ENCODE measurements around the gene IFNK. TPM values are rescaled to one million over a fixed set of nuclear protein-coding genes. Genes with fewer than 3 reads are reported as not detected.

Gene IFNK
- total and polyA plus RNA-seq, 2 donors (not counting 1 experiment from before 2014, with no cell fraction given) = not detected

GRCh38 chr9:27541740-27542139 is 17.6 kb downstream of the IFNK start:
- H3K79me2 ChIP-seq (ENCODE audit: control insufficient read depth, insufficient read depth, low read length) = no peaks in the 10 kb centered on the region
- DNase-seq (ENCODE audit: low read depth in 2 of 2) = no peak
- no peak overlapping the region for H3K4me3 ChIP-seq (replicated peaks in 1 of 4; ENCODE audit: control extremely low read depth in 1 of 4, insufficient read depth in 1 of 4, low read depth in 3 of 4, low read length in 4 of 4)
- no peaks in the 10 kb centered on the region for H3K36me3 ChIP-seq (ENCODE audit: control insufficient read depth, insufficient read depth, low read length)
- H3K9ac ChIP-seq (ENCODE audit: insufficient read depth, low read length) = no peak overlapping the region
- no peak overlapping the region for H2AFZ ChIP-seq (ENCODE audit: low read length)
- peaks cover 7% of the 10 kb centered on the region for H3K4me1 ChIP-seq (ENCODE audit: control insufficient read depth, extremely low read depth, insufficient read depth, low read length)
- H3K9me3 ChIP-seq (ENCODE audit: control insufficient read depth, insufficient read depth, low read depth, low read length) = no peaks in the 10 kb centered on the region
- no peaks in the 10 kb centered on the region for H3K27me3 ChIP-seq (ENCODE audit: control insufficient read depth, insufficient read depth, low read length)
- H4K20me1 ChIP-seq (ENCODE audit: control insufficient read depth, extremely low read depth, insufficient read depth, low read length) = no peaks in the 10 kb centered on the region
- no peak overlapping the region for H3K27ac ChIP-seq (ENCODE audit: insufficient read depth, low read length)
- TF ChIP-seq EZH2 (IDR thresholded peaks at IDR 0.05; ENCODE audit: low read length, missing control alignments) = no peak
- TF ChIP-seq, protein P1, sequence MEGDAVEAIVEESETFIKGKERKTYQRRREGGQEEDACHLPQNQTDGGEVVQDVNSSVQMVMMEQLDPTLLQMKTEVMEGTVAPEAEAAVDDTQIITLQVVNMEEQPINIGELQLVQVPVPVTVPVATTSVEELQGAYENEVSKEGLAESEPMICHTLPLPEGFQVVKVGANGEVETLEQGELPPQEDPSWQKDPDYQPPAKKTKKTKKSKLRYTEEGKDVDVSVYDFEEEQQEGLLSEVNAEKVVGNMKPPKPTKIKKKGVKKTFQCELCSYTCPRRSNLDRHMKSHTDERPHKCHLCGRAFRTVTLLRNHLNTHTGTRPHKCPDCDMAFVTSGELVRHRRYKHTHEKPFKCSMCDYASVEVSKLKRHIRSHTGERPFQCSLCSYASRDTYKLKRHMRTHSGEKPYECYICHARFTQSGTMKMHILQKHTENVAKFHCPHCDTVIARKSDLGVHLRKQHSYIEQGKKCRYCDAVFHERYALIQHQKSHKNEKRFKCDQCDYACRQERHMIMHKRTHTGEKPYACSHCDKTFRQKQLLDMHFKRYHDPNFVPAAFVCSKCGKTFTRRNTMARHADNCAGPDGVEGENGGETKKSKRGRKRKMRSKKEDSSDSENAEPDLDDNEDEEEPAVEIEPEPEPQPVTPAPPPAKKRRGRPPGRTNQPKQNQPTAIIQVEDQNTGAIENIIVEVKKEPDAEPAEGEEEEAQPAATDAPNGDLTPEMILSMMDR (conservative IDR thresholded peaks at IDR 0.05 in 1 of 2, IDR thresholded peaks at IDR 0.05 in 1 of 2; ENCODE audit: low read depth in 1 of 2, low read length in 2 of 2) = no peak
- H3K4me2 ChIP-seq (ENCODE audit: extremely low read depth, insufficient read depth, low read length) = no peak overlapping the region

- Histone ChIP-seq H3K4me1 (ENCODE audit: control insufficient read depth, extremely low read depth, insufficient read depth, low read length) (peaks cover 7% of the 10 kb centered on the region), H2AFZ (ENCODE audit: low read length) (no peak overlapping the region), H3K9me3 (ENCODE audit: control insufficient read depth, insufficient read depth, low read depth, low read length) (no peaks in the 10 kb centered on the region), H3K79me2 (ENCODE audit: control insufficient read depth, insufficient read depth, low read length) (no peaks in the 10 kb centered on the region), H3K9ac (ENCODE audit: insufficient read depth, low read length) (no peak overlapping the region), H3K27ac (ENCODE audit: insufficient read depth, low read length) (no peak overlapping the region), H3K27me3 (ENCODE audit: control insufficient read depth, insufficient read depth, low read length) (no peaks in the 10 kb centered on the region), H3K36me3 (ENCODE audit: control insufficient read depth, insufficient read depth, low read length) (no peaks in the 10 kb centered on the region), H3K4me2 (ENCODE audit: extremely low read depth, insufficient read depth, low read length) (no peak overlapping the region), H3K4me3 (replicated peaks in 1 of 4; ENCODE audit: control extremely low read depth in 1 of 4, insufficient read depth in 1 of 4, low read depth in 3 of 4, low read length in 4 of 4) (no peak overlapping the region), H4K20me1 (ENCODE audit: control insufficient read depth, extremely low read depth, insufficient read depth, low read length) (no peaks in the 10 kb centered on the region)
- TF ChIP-seq, protein P1 (conservative IDR thresholded peaks at IDR 0.05 in 1 of 2, IDR thresholded peaks at IDR 0.05 in 1 of 2; ENCODE audit: low read depth in 1 of 2, low read length in 2 of 2) = no peak
- TF ChIP-seq EZH2 (IDR thresholded peaks at IDR 0.05; ENCODE audit: low read length, missing control alignments) = no peak
- DNase-seq (ENCODE audit: low read depth in 2 of 2) = peak in 1 of 2 donors; percentile 24
Observed at GRCh38 chr9:27542508-27542907, 18.4 kb downstream of the IFNK start.

GRCh38 chr9:27545471-27545870 is 21.4 kb downstream of the IFNK start:
- no peaks in the 10 kb centered on the region for H3K27me3 ChIP-seq (ENCODE audit: control insufficient read depth, insufficient read depth, low read length)
- no peak overlapping the region for H3K27ac ChIP-seq (ENCODE audit: insufficient read depth, low read length)
- TF ChIP-seq, protein P1 (conservative IDR thresholded peaks at IDR 0.05 in 1 of 2, IDR thresholded peaks at IDR 0.05 in 1 of 2; ENCODE audit: low read depth in 1 of 2, low read length in 2 of 2) = no peak
- no peak for TF ChIP-seq EZH2 (IDR thresholded peaks at IDR 0.05; ENCODE audit: low read length, missing control alignments)
- H2AFZ ChIP-seq (ENCODE audit: low read length) = no peak overlapping the region
- no peak for DNase-seq (ENCODE audit: low read depth in 2 of 2)
- H3K4me1 ChIP-seq (ENCODE audit: control insufficient read depth, extremely low read depth, insufficient read depth, low read length) = peaks cover 3% of the 10 kb centered on the region
- H3K4me3 ChIP-seq (replicated peaks in 1 of 4; ENCODE audit: control extremely low read depth in 1 of 4, insufficient read depth in 1 of 4, low read depth in 3 of 4, low read length in 4 of 4) = no peak overlapping the region
- no peaks in the 10 kb centered on the region for H3K9me3 ChIP-seq (ENCODE audit: control insufficient read depth, insufficient read depth, low read depth, low read length)
- no peaks in the 10 kb centered on the region for H3K79me2 ChIP-seq (ENCODE audit: control insufficient read depth, insufficient read depth, low read length)
- no peak overlapping the region for H3K4me2 ChIP-seq (ENCODE audit: extremely low read depth, insufficient read depth, low read length)
- H4K20me1 ChIP-seq (ENCODE audit: control insufficient read depth, extremely low read depth, insufficient read depth, low read length) = no peaks in the 10 kb centered on the region
- no peak overlapping the region for H3K9ac ChIP-seq (ENCODE audit: insufficient read depth, low read length)
- H3K36me3 ChIP-seq (ENCODE audit: control insufficient read depth, insufficient read depth, low read length) = no peaks in the 10 kb centered on the region
